22Rv1 (cell line): ENCODE results near the gene RYR2.

Source experiments
- ZFX ChIP-seq: fragments of 450-650 bp; IDR thresholded peaks from 2 replicates; pipeline ENCODE4 v1.6.1; 2017; ENCODE audit warnings: antibody characterized with exemption, borderline replicate concordance
- TF ChIP-seq, protein P1 (sequence below): fragments of 450-650 bp; IDR thresholded peaks from 2 replicates; pipeline ENCODE4 v1.5.1; 2017; ENCODE audit warnings: mild to moderate bottlenecking

DNA sequence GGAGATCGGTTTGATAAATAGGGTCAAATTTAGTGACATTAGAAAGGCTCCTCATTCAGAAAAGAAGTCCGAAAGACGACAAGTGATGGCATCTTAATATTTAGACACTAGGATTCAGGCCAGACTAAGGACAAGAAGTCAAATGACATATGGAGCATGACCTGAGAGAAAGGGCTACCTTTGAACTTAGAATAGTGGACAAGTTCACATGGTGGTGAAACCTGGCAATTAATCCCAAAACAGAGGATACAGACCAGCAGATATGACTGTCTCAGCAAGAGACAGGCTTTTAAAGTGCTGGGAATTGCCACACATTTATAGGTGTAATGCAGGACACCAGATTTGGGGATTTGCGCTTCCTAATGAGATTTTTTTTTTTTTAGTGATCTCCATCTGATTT, 703.6 kb downstream of the RYR2 start:
- TF ChIP-seq, protein P1, sequence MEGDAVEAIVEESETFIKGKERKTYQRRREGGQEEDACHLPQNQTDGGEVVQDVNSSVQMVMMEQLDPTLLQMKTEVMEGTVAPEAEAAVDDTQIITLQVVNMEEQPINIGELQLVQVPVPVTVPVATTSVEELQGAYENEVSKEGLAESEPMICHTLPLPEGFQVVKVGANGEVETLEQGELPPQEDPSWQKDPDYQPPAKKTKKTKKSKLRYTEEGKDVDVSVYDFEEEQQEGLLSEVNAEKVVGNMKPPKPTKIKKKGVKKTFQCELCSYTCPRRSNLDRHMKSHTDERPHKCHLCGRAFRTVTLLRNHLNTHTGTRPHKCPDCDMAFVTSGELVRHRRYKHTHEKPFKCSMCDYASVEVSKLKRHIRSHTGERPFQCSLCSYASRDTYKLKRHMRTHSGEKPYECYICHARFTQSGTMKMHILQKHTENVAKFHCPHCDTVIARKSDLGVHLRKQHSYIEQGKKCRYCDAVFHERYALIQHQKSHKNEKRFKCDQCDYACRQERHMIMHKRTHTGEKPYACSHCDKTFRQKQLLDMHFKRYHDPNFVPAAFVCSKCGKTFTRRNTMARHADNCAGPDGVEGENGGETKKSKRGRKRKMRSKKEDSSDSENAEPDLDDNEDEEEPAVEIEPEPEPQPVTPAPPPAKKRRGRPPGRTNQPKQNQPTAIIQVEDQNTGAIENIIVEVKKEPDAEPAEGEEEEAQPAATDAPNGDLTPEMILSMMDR = no peak
- no peak for TF ChIP-seq ZFX
